Ramos (cell line): ENCODE data around the gene AK9.
"Not testable (repeated sequence)": the region's sequence is repeated elsewhere in the genome, so short reads cannot be mapped to it uniquely, and the experiment has no call there.

ENCODE experiments used
- in situ Hi-C: fragments of 300-500 bp; cut with MboI; formaldehyde crosslinking; loops from one replicate; pipeline ENCODE4 v1.14.3; 2022; ENCODE audit warnings: low sequenced_read_pairs; ENCODE audit not compliant: unreplicated experiment

The AK9 gene

GRCh38 chr6:109690737-109691621, at the start of gene AK9, which contains the start of gene FIG4:
AK9 (minus strand) TSS chr6:109691202; CDS start chr6:109675745, 15,457 bp downstream.
FIG4 (plus strand) TSS chr6:109691296; CDS start chr6:109691436, 140 bp downstream.
- in situ Hi-C loops: no loop called here

- in situ Hi-C loops: no loop called here
These were observed 49.8 kb upstream of the AK9 start for GRCh38 chr6:109740787-109741186.

DNA sequence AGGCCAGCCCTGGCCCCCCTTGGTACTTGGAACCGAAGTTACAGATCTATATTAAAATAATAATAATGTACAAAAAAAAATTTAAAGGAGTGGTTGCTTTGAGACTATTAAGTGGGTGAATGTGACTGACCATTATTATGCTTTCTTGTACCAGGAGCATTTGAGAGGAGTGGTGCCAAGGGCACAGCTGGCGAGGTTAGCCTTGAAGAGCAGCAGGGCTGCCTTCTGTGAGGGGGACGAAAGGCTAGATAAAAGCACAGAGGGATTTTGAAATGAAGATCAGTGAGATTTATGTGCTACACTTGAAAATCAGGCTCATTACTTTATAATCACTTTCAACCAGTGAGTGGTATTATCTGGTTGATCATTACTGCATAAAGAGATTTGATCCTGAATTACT, 48.7 kb upstream of the AK9 start:
- in situ Hi-C loops: no loop called here

DNA sequence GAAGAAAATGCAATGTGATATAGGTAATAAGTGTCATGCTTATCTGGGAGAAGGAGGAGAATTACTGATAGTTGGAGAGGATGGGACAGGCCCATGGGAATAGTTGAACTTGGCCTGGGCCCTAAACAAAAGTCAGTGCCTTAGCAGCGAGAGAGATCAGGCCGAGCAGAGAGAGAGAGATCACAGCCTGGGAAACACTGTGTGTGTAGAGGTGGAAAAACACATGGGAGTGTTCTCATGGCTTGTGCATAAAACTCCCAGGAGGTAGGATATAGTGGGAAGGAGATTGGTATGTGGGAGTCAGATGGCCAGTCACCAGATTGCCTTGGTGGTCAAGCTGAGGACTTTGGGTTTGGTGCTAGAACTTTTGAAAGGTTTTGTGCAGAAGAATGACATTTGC, 47.7 kb upstream of the AK9 start:
- in situ Hi-C loops: no loop called here

- in situ Hi-C loops: no loop called here
These were observed 47.3 kb upstream of the AK9 start for GRCh38 chr6:109738255-109738654.

DNA sequence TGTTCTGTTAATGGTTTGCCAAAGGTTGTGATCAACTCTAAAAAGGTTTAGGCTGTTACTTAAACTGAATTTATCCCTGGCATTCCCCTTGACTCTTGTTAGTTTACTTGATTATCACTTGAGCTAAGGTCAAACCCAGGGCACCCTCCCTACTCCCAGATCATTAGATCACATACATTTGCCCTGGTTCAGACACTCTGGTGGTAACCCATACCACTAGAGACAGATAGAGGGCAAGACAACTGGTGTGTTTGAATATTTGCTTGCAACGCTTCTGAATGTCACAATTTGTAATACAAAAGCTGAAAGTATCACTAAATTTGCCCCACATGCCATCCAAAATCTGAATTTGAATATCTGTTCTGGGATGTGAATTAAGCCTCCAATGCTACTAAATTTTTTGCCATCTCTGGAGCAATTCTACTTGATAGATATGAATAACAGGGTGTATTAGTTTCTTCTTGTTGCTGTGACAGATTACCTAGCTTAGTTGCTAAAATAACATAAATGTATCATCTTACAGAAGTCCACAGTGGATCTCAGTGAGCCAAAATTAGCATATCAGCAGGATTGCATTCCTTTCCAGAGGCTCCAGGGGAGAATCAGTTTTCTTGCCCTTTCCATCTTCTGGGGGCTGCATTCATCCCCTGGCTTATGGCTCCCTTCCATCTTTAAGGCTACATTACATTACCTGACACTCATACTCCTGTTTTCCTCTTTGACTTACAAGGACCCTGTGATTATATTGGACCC, 45.4 kb upstream of the AK9 start:
- in situ Hi-C loops: no loop called here

GRCh38 chr6:109725250-109725649, 34.2 kb upstream of the AK9 start:
- in situ Hi-C loops: not testable (repeated sequence)

DNA sequence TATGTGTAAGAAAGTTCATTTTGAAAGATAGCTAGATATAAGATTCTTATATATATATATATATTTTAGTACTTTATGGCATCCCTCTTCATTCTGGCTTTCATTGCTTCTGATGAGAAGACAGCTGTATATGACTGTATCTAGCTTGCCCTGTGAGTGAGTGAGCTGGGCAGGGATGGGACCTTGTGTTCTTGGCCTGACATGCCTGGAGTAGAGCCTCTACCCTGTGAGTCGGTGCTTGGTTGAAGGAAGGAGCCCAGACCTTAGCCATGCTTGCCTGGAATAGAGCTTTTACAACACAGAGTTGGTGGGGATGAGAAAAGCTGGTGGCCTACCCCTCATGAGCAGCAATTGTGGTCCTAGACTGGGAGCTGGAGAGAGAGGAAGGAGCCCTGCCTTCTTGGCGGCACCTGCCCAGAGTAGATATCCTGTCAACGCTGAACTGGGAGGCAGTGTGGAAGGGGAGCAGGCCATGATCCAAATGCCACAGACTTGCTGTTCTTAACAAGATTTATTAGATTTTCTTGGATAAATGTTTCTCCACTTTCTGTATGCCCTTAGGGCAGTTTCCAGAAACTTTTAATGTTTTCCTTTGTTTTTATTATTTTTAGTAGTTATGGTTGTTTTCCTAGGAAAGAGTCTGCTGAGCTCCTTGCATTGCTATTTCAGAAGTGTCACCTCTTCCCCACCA, 31.7 kb upstream of the AK9 start:
- in situ Hi-C loops: no loop called here

DNA sequence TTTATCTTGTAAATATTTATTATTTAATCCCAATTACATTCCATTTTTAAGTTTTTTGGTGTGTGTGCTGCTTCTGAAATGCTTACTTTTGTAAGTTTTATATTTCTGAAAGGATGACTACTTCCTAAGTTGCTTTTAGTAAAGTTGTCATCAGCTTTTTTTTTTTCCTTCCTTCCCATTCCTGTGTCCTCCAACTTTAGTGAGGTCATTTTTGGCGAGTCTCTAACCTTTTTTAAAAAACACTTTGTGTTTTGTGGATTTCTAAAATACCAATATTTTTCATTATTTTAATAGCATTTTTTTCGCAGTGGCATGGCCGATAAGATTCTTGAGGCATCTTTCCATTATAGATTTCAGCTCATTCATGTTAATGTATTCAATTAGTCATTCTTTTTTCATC, 31.0 kb upstream of the AK9 start:
- in situ Hi-C loops: no loop called here

GRCh38 chr6:109720311-109720710, 29.3 kb upstream of the AK9 start:
- in situ Hi-C loops: no loop called here

GRCh38 chr6:109718991-109719390, 28.0 kb upstream of the AK9 start:
- in situ Hi-C loops: no loop called here

DNA sequence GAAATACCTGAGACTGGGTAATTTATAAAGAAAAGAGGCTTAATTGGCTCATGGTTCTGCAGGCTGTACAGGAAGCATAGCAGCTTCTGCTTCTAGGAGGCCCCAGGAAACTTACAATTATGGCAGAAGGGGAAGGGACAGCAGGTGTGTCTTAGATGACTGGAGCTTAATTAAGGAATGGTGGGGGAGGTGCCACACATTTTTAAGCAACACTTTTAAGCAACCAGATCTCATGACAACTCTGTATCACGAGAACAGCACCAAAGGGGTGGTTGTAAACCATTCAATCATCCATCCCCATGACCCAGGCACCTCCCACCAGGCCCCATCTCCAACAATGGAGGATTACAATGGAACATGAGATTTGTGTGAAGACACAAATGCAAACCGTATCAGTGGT, 27.0 kb upstream of the AK9 start:
- in situ Hi-C loops: no loop called here

GRCh38 chr6:109715616-109716015, 24.6 kb upstream of the AK9 start:
- in situ Hi-C loops: no loop called here

DNA sequence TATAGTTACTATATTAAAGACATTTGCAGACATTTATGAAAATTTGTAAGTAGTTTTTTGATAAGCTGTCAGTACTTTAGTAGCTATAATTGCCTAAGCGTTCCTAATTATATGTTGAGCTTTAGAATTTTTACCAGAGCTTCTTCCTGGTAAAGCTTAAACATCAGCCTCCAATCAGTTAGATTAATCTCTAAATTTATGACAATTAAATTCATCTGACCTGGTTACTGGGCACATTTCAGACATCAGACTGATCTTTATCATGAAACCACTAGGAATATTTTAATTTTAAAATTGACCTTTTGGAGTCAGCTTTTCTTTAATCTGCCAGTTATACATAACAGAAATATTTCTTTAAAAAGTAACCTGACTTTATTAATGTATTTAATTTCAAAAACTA, 23.6 kb upstream of the AK9 start:
- in situ Hi-C loops: no loop called here

GRCh38 chr6:109714166-109714565, 23.2 kb upstream of the AK9 start:
- in situ Hi-C loops: no loop called here

DNA sequence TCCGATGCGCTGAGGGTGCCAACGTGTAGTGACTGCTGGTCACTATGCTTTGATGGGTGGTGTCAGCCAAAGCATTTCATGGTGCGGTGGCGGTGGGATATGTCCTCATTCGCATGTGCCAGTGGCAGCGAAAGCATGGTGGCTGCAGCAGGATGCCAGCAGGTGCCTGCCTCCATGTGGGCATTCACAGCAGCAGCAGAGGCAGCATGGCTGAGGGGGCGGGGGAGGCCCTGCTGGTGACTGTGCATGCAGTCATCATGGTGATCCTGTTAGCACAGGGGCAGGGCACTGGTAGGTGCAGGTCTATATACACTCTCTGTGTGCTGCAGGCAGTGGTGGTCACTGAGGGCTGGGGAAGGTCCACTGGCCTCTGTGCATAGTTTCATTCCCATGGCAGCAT, 22.1 kb upstream of the AK9 start:
- in situ Hi-C loops: no loop called here

GRCh38 chr6:109708099-109708498, 17.1 kb upstream of the AK9 start:
- in situ Hi-C loops: loop anchor here (10.0 kb wide), 1 partner anchor 677 kb away; no protein-coding TSS in a partner anchor

DNA sequence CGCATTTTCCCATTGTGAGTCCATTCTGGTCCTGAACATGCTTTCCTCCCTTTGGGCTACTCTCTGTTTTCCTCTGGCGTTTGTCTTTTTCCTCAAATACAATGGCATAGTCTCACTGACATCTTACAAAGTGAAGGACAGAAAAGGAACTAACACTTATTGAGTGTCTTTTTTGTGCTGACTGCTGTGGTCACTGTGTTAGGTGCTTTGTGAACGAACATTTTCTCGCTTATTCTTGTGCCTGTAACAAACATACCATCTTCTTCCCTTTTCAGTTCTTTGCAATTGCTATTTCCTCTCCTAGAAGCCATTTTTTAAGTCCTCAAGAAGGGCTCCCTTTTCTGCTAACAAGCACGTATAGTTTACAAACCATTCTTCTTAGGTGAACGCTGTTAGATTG, 15.5 kb upstream of the AK9 start:
- in situ Hi-C loops: loop anchor here (10.0 kb wide), 1 partner anchor 678 kb away; no protein-coding TSS in a partner anchor

DNA sequence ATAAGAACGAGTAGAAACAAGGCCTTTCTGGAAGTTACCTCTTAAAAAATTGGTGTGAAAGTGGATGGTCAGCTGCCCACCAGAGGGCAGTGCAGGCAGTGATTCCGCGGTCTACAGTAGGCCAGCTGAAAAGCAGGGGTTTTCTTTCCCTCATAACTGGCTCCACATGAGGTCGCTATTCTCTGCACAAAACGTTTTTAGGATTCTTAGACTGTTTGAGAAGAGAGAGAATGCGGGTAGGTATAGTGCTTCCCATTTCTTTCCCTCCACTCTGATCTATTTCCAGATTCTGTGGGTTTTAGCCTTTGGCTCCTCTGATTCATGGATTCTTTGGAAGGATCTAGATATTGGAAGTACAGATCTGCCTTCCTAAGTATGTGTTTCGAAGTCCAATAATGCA, 14.3 kb upstream of the AK9 start:
- in situ Hi-C loops: loop anchor here (10.0 kb wide), 1 partner anchor 680 kb away; no protein-coding TSS in a partner anchor

DNA sequence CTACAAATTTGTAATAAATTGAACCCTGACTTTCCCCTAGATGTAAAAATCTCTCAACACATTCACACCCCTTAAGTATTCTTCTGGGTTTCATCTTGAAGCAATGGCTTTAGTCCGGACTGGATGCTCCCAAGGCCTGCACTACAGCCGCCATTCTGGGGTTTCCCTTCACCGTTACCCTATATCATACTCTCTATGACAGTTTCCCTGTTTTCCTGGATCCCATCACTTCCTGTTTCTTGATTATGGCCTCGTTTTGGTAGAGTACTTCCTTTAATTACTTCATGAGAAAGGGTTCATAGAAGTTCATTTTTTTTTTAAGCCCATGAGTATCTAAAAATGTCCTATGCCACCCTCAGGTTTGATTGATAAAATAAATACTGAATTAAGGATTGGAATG, 11.8 kb upstream of the AK9 start:
- in situ Hi-C loops: loop anchor here (5.0 to 10.0 kb wide), 2 partner anchors 335 to 682 kb away; no protein-coding TSS in a partner anchor
